MM.1S (cell line): Measurements from ENCODE around the gene EFEMP2.

Experiments used
- CTCF ChIP-seq: fragments of 300-600 bp; sonication (generic); IDR thresholded peaks from 2 replicates; pipeline ENCODE4 v1.5.1; 2016; ENCODE audit warnings: antibody characterized with exemption, low read length, mixed read lengths
- EZH2 ChIP-seq: fragments of 300-600 bp; sonication (generic); optimal IDR thresholded peaks from 2 replicates; pipeline ENCODE3; 2017; ENCODE audit warnings: low read depth, mild to moderate bottlenecking, antibody characterized with exemption, low read length, mixed read lengths

GRCh38 chr11:65833297-65834030, 39.1 kb downstream of the EFEMP2 start, which contains the start of gene SNX32:
- TF ChIP-seq CTCF (no peak), EZH2 (no peak)
